Hepatocyte (in vitro differentiated cells): ENCODE results near the gene LEKR1. TPM values are rescaled to one million over a fixed set of nuclear protein-coding genes. Genes with fewer than 3 reads are reported as not detected.

Experiments used
- DNase-seq: peaks from one replicate; pipeline ENCODE4 v3.0.0-alpha.2; 2016; ENCODE audit warnings: low spot score
- H2AFZ ChIP-seq: fragments of 200-600 bp; sonication (generic); 2 replicates; pipeline ENCODE4 v1.6.0; 2016; ENCODE audit warnings: antibody characterized with exemption, mild to moderate bottlenecking
- H3K27ac ChIP-seq: fragments of 200-600 bp; sonication (generic); 2 replicates; pipeline ENCODE4 v1.5.1; 2016; ENCODE audit warnings: mild to moderate bottlenecking
- H3K27me3 ChIP-seq: fragments of 200-600 bp; sonication (generic); 2 replicates; pipeline ENCODE4 v1.6.1; 2016
- H3K36me3 ChIP-seq: fragments of 200-600 bp; sonication (generic); replicated peaks from 2 replicates; pipeline ENCODE4 v1.5.1; 2016; ENCODE audit warnings: low read depth; ENCODE audit not compliant: insufficient read depth
- H3K4me1 ChIP-seq: fragments of 200-600 bp; sonication (generic); 2 replicates; pipeline ENCODE4 v1.5.1; 2016; ENCODE audit warnings: mild to moderate bottlenecking, moderate library complexity; ENCODE audit not compliant: insufficient read depth
- H3K4me2 ChIP-seq: fragments of 200-600 bp; sonication (generic); 2 replicates; pipeline ENCODE4 v1.6.0; 2016
- H3K4me3 ChIP-seq: fragments of 200-600 bp; sonication (generic); 2 replicates; pipeline ENCODE4 v1.5.1; 2016; ENCODE audit warnings: mild to moderate bottlenecking
- H3K79me2 ChIP-seq: fragments of 200-600 bp; sonication (generic); 2 replicates; pipeline ENCODE4 v1.6.0; 2017; ENCODE audit warnings: mild to moderate bottlenecking
- H3K9me2 ChIP-seq: fragments of 200-600 bp; sonication (generic); replicated peaks from 2 replicates; pipeline ENCODE4 v1.6.0; 2017; ENCODE audit warnings: mild to moderate bottlenecking; ENCODE audit not compliant: insufficient read depth
- H3K9me3 ChIP-seq: fragments of 200-600 bp; sonication (generic); 2 replicates; pipeline ENCODE4 v1.5.1; 2016; ENCODE audit warnings: low read depth, mild to moderate bottlenecking
- H4K20me1 ChIP-seq: fragments of 200-600 bp; sonication (generic); 2 replicates; pipeline ENCODE4 v1.6.0; 2016; ENCODE audit warnings: mild to moderate bottlenecking; ENCODE audit not compliant: insufficient read depth, poor library complexity, severe bottlenecking
- CTCF ChIP-seq: fragments of 200-600 bp; sonication (generic); IDR thresholded peaks from 2 replicates; pipeline ENCODE4 v1.5.1; 2016; ENCODE audit warnings: antibody characterized with exemption, mild to moderate bottlenecking; ENCODE audit not compliant: poor library complexity
- EZH2 ChIP-seq: fragments of 200-600 bp; sonication (generic); IDR thresholded peaks from 2 replicates; pipeline ENCODE4 v1.6.1; 2016; ENCODE audit warnings: antibody characterized with exemption, mild to moderate bottlenecking, borderline replicate concordance
- EZH2phosphoT487 ChIP-seq: fragments of 200-600 bp; sonication (generic); IDR thresholded peaks from one replicate; pipeline ENCODE4 v1.6.1; 2018; ENCODE audit warnings: antibody characterized with exemption, mild to moderate bottlenecking, low read depth, moderate library complexity; ENCODE audit not compliant: unreplicated experiment, severe bottlenecking
- WGBS: methylation state at CpG from one replicate; pipeline ENCODE4 v1.1.6; 2016; ENCODE audit warnings: low lambda C conversion rate; ENCODE audit errors: missing lambda C conversion rate; 5-methylcytosine and 5-hydroxymethylcytosine counted together
- polyA plus RNA-seq: library from polyadenylated mRNA; unstranded; fragments of >200 nt; fragmentation: Nextera tagmentation; extraction: Ambion mirVana; gene quantifications from 2 replicates; pipeline ENCODE4 v1.2.1, GENCODE V29; 2016
- total RNA-seq: library from RNA; depleted of rRNA; stranded (reverse); fragments of >200 nt; gene quantifications from 2 replicates; pipeline ENCODE4 v1.2.3, GENCODE V29; 2014

LEKR1 gene
- total and polyA plus RNA-seq, 2 experiments from 2014 or later = 1.1 to 2.1 TPM

GRCh38 chr3:156978481-156978961, 152.4 kb downstream of the LEKR1 start:
- Histone ChIP-seq H3K79me2 (no peaks in the 10 kb centered on the region), H3K9me2 (no peaks in the 10 kb centered on the region), H3K4me3 (no peak overlapping the region), H3K9me3 (no peaks in the 10 kb centered on the region), H3K36me3 (no peaks in the 10 kb centered on the region), H3K27ac (no peak overlapping the region), H3K4me1 (no peaks in the 10 kb centered on the region), H4K20me1 (no peaks in the 10 kb centered on the region), H2AFZ (peak overlapping the region; percentile 14), H3K4me2 (no peak overlapping the region), H3K27me3 (no peaks in the 10 kb centered on the region)
- DNase-seq = no peak
- WGBS = 73% methylated on average over 2 of the region's 2 CpGs
- TF ChIP-seq EZH2phosphoT487 = no peak
- TF ChIP-seq EZH2 = no peak
- no peak for TF ChIP-seq CTCF

DNA sequence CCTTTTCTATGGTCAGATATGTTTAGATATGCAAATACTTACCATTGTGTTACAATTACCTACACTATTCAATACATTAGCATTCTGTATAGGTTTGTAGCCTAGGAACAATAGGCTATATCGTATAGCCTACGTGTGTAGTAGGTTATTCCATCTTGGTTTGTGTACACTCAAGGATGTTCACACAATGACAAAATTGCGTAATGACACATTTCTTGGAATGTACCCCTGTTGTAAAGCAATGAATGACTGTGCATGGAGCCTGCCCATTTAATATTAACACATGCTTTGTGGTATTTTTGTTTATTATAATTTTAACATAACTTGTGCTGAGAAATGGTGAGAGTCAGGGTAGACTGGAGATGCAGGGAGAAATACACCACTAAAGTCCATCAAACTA, 154.9 kb downstream of the LEKR1 start:
- DNase-seq = no peak

DNA sequence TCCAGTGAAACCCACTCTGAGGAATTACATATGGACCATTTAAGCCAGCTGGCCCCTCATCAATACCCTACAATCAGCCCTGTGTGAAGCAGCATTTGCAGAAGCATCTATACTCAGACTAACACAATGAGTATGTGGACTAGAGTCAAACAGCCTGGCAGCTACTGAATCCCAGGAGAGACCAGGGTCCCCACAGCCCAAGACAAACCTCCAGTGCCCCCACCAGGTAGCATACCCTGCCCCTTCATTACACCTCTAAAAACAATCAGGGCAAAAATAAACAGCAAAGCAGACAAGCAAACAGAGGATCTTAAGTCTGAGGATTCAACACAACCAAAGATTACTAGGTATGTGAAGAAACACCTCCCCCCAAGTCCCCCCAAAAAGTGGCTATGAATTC, 157.4 kb downstream of the LEKR1 start:
- H2AFZ ChIP-seq = no peak overlapping the region
- no peak for TF ChIP-seq EZH2
- TF ChIP-seq EZH2phosphoT487 = no peak
- TF ChIP-seq CTCF = no peak
- DNase-seq = no peak
- H3K9me3 ChIP-seq = no peaks in the 10 kb centered on the region
- H3K4me2 ChIP-seq = no peak overlapping the region
- no peaks in the 10 kb centered on the region for H3K4me1 ChIP-seq
- H3K79me2 ChIP-seq = no peaks in the 10 kb centered on the region
- H3K4me3 ChIP-seq = no peak overlapping the region
- H4K20me1 ChIP-seq = no peaks in the 10 kb centered on the region
- no peaks in the 10 kb centered on the region for H3K9me2 ChIP-seq
- no peaks in the 10 kb centered on the region for H3K27me3 ChIP-seq
- no peak overlapping the region for H3K27ac ChIP-seq
- no peaks in the 10 kb centered on the region for H3K36me3 ChIP-seq

More for the DNA sequence above, 154.9 kb downstream of the LEKR1 start:
- Histone ChIP-seq H3K9me2 (no peaks in the 10 kb centered on the region), H3K27ac (no peak overlapping the region), H3K79me2 (no peaks in the 10 kb centered on the region), H3K9me3 (no peaks in the 10 kb centered on the region), H3K27me3 (no peaks in the 10 kb centered on the region), H3K4me2 (no peak overlapping the region), H4K20me1 (no peaks in the 10 kb centered on the region), H3K36me3 (no peaks in the 10 kb centered on the region), H3K4me3 (no peak overlapping the region), H3K4me1 (no peaks in the 10 kb centered on the region), H2AFZ (no peak overlapping the region)
- no peak for TF ChIP-seq EZH2phosphoT487
- no peak for TF ChIP-seq CTCF
- no peak for TF ChIP-seq EZH2
- 91% methylated on average over 3 of the region's 3 CpGs for WGBS

DNA sequence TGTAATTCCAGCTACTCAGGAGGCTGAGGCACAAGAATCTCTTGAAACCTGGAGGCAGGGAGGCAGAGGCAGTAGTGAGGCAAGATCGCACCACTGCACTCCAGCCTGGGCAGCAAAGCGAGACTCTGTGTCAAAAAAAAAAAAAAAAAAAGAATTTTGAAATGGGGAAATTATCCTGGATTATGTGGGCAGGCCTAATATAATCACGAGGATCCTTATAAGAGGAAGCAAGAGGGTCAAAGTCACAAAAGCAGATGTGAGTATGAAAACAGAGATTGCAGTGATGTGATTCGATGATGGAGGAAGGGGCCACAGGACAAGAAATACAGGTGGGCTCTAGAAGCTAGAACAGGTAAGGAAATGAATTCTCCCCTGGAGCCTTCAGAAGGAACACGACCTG, 159.6 kb downstream of the LEKR1 start:
- Histone ChIP-seq H3K9me2 (no peaks in the 10 kb centered on the region), H3K4me1 (no peaks in the 10 kb centered on the region), H3K27me3 (no peaks in the 10 kb centered on the region), H2AFZ (no peak overlapping the region), H3K4me2 (no peak overlapping the region), H3K36me3 (no peaks in the 10 kb centered on the region), H3K27ac (no peak overlapping the region), H3K9me3 (no peaks in the 10 kb centered on the region), H3K4me3 (no peak overlapping the region), H4K20me1 (no peaks in the 10 kb centered on the region), H3K79me2 (no peaks in the 10 kb centered on the region)
- no peak for DNase-seq
- 92% methylated on average over 5 of the region's 5 CpGs for WGBS
- TF ChIP-seq CTCF (no peak), EZH2phosphoT487 (no peak), EZH2 (no peak)
